NOMO-1 (cell line): Measurements from ENCODE around the gene IGSF21.
"Not testable (repeated sequence)": the region's sequence is repeated elsewhere in the genome, so short reads cannot be mapped to it uniquely, and the experiment has no call there.

ENCODE experiments used
- DNase-seq, 2 experiments: peaks; one replicate each; lab custom pipeline; 2025; ENCODE audit not compliant: unreplicated experiment in 2 of 2; lab: John Stamatoyannopoulos, UW

Gene IGSF21

DNA sequence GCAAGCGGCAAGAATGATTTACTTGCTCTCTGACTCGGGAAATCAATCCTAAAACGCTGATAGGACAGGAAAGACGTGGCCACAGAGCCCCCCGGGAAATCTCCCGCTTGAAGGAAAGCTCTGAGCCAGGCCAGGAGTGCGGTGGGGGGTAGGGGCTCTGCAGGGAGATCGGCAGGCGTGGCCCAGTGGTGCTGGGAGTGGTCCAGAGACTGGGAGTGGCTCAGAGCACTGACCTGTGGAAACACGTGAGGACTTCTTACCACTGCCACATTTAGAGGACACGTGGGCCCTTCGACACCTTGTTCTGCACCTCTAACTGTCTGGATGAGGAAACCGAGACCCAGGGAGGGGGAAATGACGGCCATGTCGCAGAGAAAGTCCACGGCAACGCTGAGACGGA is 243.1 kb downstream of the IGSF21 start:
- DNase-seq = no peak

DNA sequence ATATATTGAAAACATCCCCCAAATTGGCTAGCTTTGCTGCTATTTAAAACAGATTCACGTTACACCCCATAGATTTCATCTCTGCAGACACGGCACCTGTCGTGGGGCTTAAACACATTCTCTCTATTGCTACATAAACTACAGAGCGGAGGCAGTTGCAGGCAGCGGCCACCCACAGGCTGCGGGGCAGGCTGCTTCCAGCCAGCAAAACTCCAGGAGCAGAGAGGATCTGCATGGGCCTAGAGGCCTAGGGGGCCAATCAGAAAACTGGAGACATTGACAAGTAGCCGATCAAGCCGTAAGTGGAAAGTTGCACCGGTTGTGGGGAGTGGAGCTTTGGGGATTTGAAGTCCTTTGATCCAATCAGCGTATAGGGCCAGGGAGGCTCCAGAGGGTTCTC is 244.1 kb downstream of the IGSF21 start:
- DNase-seq = no peak

DNA sequence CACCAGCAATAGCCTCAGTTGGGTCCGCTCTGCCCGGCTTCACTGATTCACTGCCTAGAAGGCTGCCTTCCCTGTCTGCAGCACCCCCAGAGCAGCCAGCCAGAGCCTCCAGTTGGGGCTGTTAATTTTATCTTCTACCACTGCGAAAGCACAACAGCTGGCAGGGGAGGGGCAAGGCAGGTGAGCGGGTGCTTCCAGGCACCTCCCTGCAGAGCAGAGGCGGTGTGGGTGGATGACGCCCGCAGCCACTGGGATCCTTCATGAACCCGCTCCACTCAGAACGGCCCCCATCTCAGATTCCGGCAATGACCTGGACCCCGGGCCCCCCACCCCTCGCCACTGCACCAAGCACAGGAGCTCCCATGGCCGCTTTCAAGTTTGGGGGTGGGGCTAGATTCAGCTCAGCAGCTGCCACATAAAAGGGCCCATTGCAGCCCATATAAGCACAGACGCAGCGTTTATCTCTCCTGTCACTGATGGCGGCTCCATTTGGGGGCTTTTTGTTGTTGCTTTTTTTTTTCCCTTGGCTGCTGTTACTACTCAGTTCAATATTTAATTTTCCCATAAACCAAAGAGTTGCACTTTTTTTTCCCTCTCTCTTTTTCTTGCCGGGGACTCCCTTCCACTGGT is 245.2 kb downstream of the IGSF21 start:
- DNase-seq = no peak

DNA sequence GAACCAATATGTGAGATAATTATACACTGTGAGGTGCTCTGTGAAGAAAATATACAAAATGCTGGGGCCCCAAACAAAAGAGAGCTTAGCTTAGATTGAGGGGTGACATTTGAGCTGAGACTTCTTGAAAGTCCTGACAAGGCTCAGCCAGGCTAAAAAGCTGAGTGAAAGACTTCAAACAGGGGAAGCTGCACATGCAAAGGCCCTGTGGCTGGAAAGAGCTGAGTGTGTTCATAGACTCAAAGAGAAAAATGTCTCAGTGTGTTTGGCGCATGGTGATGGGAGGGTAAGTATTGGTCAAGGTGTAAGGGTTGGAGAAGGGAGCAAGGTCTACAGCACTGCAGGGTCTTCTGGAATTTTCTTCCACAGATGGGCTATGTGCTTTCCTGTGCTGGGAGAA is 245.9 kb downstream of the IGSF21 start:
- no peak for DNase-seq

DNA sequence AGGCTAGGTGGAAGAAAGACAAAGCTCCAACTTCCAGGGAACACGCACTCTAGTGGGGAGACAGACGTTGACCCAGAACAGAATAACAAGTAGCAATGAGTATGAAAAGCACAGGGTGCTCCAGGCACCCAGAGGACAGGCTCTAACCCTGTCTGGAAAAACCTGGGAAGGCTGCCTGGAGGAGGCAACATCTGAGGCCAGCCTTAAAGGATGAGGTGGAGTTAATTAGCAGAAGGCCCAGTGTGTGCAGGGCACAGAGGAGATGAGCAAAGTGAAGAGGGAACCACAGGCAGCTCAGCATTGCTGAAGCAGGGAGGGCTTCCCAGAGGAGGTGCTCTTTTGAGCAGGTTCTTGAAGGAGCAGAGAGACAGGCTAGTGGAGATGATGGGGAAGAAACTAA is 246.4 kb downstream of the IGSF21 start:
- no peak for DNase-seq

DNA sequence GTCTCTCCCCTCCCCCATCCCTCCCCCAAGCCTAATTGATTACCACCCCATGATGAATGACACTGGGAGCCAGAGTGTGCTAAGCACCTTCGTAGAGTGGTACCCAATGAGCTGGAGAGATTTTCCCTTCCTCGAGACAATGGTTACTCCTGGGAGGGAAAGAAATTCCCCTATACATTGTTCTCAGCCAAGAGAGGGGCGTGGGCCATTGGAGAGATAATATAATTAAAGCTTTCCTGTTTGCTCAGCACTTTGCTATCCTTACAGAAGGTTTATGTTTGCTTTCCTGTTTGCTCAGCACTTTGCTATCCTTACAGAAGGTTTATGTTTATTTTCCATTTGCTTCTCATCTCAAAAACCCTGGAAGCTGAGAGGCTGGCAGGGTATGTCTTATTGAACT is 247.0 kb downstream of the IGSF21 start:
- DNase-seq = no peak

DNA sequence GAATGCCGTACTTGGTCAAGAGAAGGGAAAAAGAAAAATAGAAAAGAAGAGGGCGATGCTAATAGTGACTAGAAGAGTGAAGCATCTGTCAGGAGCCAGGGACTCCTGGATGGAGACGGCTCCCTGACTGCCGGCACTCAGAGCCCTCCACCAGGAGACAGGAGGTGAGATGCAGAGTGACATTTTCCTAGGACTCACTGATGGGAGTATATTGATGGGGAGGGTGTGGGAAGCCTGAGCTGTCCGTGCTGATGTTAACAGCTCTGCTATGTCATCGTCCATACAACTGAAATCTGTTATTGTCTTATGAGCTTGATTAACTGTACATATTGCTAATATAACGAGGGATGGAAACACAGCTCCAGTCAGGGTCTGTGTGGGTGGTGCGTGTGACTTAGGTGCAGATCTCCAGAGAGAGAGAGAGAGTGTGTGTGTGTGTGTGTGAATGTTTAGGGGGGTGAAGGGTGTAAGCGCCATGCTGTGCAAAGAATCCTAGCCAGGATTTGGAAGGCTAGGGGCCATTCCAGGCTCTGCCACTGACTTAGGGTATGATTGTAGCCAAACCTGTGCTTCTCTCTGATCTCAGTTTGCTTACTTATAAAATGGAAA is 250.1 kb downstream of the IGSF21 start:
- no peak for DNase-seq

DNA sequence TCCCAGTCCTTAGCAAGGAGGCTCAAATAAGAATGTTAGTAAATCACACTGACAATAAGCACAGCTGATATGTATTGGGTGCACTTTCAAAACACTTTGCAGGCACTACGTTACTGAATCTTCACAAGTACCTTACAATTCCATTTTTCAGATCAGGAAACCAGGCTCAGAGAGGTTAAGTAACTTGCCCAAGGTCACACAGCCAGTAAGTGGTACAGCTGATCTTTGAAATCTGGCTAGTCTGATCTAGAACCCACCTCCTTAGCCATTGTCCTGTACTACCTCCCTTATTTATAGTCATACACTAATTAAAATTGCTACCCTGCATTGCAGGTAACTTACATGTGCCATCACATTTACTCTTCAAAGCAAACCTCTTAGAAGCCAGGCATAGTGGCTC is 251.0 kb downstream of the IGSF21 start:
- DNase-seq = no peak

DNA sequence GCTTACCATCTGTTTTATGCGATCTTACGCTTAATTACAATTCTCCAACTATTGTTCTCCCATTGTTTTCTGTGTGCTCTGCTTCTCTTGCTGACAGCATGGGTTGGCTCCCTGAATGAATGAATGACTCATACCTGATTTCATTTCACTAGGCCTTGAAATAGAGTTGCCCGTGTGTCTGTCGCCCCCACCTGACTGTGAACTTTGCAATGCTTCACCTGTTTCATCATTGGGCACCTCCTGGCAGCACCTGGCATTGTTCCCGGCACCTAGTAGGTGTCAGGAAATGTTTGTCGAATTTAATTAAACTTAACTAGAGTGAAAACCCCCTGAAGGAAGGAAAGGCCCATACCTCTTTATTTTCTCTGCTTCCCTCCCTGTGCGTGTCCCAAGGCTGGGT is 252.7 kb downstream of the IGSF21 start:
- no peak for DNase-seq

DNA sequence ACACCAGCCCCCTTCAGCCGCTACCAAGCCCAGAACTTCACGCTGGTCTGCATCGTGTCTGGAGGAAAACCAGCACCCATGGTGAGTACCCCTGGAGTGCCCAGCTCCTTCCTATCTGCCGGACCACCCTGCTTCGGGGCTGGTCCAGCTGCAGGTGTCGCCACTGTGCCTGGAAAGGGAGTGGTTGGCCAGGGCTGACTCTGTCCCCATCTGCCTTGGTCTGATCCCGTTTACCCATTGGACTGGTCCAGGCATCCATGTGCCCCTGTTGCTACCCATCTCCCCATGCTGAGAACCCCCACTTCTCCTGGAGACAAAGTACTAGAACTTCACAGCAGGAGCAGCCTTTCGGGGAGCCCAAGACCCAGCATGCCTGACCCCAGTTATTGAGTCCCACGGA is 254.6 kb downstream of the IGSF21 start:
- no peak for DNase-seq

DNA sequence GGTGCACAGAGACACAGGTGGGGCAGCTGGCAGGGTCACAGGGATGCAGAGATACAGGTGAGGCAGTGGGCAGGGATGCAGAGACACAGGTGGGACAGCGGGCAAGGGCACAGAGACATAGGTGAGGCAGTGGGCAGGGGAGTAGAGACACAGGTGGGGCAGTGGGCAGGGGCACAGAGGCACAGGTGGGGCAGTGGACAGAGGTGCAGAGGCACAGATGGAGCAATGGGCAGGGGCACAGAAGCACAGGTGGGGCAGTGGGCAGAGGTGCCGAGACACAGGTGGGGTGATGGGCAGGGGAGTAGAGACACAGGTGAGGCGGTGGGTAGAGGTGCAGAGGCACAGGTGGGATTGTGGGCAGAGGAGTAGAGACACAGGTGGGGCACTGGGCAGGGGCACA is 255.8 kb downstream of the IGSF21 start:
- DNase-seq = no peak

DNA sequence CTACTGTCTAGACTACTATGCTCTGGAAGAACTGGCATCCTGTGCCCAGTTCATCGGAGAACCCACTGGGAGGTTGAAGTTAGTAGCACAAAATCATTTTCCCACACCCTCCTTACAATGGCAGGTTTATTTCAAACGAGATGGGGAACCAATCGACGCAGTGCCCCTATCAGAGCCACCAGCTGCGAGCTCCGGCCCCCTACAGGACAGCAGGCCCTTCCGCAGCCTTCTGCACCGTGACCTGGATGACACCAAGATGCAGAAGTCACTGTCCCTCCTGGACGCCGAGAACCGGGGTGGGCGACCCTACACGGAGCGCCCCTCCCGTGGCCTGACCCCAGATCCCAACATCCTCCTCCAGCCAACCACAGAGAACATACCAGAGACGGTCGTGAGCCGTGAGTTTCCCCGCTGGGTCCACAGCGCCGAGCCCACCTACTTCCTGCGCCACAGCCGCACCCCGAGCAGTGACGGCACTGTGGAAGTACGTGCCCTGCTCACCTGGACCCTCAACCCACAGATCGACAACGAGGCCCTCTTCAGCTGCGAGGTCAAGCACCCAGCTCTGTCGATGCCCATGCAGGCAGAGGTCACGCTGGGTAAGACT is 257.6 kb downstream of the IGSF21 start:
- DNase-seq = no peak

DNA sequence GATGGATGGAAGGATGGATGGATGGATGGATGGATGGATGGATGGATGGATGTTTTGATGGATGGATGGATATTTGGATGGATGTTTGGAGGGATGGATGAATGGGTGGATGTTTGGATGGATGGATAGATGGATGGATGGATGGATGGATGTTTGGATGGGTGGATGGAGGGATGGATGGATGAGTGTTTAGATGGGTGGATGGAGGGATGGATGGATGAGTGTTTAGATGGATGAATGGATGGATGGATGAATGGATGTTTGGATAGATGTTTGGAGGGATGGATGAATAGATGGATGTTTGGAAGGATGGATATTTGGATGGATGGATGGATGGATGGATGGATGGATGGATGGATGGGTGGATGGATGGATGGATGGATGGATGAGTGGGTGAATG is 264.9 kb downstream of the IGSF21 start:
- not testable (repeated sequence) for DNase-seq

DNA sequence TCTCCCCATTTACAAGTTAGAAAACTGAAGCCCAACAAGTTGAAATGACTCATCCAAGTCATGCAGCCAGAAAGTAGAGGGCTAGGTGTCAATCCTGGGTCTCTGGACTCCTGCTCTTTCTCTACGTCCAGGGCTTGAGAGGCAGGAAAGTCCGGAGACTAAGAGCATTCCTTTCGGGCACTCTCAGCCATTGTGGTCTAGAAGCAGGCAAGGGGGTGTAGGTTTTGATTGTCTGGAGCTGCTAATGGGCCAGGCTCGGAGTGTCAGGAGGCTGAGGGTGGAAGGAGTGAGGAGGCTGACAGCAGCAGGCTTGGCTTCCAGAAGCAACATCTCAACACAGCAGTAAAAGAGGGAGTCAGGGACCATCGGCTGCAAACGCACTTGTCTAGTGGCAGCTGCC is 265.6 kb downstream of the IGSF21 start:
- no peak for DNase-seq

DNA sequence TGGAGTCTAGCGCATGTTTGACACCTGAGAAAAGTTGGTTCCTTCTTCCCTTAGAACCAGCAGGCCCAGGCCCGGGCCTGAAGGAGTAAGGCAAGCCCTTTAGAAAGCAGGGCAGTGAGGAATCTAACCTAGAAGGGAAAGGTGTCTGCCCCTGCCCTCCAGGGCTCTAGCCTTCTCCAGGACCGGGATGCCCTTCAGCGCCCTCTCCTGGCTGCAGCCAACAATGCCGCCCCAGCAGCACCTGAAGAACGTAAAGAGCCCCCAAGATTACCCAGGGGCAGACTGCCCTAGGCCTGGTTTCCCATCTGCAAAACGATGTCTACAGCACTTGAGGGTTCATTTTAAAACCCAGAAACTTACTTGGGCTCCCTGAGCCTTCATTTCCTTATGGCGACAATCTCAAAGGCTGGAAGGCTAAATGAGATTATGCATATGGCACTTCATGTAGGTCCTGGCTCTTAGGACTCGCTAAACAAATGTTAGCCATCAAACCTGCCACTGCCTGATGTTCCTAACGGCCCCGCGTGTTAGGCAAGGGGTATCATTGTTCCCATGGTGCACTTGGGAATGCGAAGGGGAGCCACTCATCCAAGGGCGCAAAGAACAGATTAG is 266.4 kb downstream of the IGSF21 start:
- no peak for DNase-seq

DNA sequence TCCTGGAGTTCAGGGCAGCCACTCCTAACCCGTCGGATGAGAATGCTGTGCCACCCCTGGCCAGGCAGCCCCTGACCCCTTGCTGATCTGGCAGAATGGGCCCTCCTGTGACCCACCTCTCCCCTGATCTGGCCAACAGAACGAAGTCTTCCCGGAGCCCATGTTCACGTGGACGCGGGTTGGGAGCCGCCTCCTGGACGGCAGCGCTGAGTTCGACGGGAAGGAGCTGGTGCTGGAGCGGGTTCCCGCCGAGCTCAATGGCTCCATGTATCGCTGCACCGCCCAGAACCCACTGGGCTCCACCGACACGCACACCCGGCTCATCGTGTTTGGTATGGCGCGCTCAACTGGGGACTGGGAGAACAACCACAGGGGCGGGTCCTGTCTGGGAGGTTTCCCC is 269.1 kb downstream of the IGSF21 start:
- DNase-seq = no peak

DNA sequence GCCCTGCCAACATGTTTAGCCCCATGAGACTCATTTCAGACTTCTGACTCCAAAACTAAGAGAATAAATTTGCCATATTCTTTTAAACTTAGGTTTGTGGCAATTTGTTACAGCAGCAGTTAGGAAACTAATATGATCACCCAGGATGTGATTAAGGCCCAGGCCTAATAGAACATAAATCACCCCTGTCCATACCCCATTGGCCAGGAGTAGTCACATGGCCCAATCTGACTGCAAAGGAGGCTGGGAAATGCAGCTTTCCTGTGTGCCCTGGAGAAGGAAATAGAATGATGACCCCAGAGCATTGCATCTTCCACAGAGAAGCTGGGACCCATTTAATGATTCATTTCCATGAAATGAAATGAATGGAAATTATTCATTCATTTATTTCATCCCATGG is 272.7 kb downstream of the IGSF21 start:
- DNase-seq = no peak

DNA sequence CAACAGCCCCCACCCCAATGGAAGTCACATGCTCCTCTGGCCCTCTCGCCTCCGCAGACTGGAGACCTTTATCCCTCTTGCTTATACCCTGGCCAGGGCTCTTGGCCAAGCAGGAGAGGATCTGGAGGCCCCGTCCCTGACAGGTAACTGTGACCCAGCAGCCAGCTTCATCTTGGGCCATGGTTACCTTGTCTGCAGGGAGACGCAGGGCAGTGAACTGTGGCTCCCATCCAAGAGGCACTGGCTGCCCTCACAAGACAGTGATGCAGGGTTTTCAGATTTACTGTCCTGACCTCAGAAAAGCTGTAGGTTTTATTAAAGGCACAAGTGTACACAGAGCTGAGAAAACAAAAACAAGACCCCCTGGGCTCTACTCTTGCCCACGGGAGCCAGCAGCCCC is 276.5 kb downstream of the IGSF21 start:
- DNase-seq = no peak

DNA sequence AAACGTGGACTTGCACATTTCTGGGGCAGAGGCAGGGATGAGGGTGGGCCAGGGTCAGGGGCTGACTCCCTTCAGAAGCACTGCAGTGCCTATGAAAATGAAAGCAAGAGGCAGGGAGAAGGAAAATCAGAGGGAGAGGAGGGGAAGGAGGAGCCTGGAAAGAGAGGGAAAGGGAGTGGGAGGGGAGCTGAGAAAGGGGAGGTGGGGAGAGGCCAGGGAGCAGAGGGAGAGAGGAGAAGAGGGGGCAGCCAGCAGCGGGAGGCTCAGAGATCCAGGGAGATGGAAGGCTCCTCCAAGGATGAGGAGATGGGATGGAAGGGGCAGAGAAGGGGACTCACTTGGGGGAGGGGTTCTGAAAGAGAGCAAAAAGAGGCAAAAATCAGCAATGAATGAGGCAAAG is 276.9 kb downstream of the IGSF21 start:
- no peak for DNase-seq

DNA sequence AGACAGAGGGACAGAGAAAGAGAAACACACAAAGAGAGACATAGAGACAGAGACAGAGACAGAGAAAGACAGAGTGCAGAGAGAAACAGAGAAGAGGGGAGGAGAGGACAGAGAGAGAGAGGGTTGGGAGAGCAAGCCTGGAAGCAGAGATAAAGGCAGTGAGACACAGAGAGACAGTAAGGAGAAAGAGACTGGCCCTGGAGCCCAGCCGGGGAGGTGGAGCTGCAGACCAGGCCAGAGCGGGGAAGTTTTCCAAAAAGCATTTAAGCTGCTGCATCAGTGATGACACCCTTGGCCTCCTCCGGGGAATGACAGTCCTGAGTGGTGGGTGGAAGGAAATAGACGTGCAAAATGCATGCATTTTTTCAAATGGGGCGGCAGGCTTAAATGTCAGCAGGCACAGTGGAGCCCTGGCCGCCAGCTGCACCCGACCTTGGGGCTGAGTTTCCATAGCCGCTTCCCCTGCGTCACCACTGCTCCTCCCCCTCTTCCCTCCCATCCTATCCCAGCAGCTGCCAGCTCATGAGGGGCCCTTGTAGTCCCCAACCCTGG is 277.7 kb downstream of the IGSF21 start:
- no peak for DNase-seq

DNA sequence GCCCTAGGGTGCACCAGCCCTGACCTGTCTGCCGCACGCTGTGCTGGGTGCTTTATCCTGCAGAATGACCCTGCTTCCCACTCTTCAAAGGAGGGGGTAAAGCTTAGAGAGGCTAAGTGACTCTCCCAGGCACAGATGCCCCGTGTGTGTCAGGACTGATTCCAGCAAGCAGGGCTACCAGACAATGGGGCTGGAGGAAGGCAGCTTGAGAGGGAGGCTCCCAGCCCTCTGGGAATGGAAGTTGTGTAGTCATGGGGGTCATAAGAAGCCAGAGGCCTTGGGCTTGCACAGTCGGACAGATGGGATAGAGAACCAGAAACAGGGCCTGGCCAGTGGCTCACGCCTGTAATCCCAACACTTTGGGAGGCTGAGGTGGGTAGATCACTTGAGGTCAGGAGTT is 279.0 kb downstream of the IGSF21 start:
- no peak for DNase-seq

DNA sequence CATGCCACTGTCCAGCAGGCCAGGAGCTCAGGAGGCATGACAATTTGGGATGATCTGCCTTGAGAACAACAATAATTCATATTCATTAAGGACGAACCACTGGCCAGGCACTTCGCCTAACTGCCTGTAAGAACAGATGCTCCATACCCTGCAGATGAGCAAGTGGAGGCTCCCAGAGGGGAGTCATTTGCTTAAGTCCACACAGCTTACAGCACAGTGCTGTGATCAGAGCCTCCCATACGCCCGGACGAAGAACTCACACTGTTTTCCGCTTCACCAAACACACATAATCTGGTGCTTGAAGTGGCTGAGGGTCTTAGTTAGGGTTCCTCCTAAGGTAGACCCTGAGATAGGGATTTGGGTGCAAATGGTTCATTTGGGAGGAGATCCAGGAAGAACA is 279.7 kb downstream of the IGSF21 start:
- DNase-seq = no peak
